ENCODE data around the gene PSMD3. TPM values are rescaled to one million over a fixed set of nuclear protein-coding genes. Genes with fewer than 3 reads are reported as not detected.

The PSMD3 gene
- total RNA-seq, 2 donors from 2014 or later = 152 to 164 TPM

DNA sequence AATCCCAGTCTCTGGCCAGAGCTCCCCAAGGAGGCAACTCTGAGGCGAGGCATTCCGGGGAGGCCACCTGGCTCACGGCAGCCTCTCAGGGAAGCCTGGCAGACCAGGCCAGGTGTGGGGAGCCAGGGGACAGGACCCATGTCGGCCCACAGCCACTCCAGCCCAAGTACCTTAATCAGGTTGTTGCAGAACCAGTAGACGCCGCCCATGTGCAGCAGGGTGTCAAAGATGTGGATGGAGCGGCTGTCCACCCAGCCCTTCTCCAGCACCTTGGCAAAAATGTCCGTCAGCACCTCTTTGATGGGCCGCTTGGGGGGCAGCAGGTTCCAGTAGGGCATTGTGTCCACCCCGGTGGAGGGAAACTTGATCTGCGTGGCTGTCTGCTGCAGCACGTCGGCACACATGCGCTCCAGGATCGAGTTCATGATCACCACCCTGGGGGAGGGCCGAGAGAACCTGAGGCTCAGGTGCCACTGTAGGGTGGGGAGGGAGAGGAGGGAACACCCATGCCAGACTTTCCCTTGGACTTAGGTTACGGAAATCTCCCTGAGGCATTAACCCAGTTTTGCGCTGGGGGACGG is 42.4 kb downstream of the PSMD3 start:
- peaks cover 57% of the 10 kb centered on the region for H3K36me3 Mint-ChIP-seq (ENCODE audit: low read depth)
- H3K27me3 Mint-ChIP-seq (ENCODE audit: insufficient read depth) = no peaks in the 10 kb centered on the region
- no peaks in the 10 kb centered on the region for H3K9me3 Mint-ChIP-seq
- H3K4me1 Mint-ChIP-seq = peaks cover 11% of the 10 kb centered on the region
- H3K27ac ChIP-seq (ENCODE audit: low read depth, low read length) = no peak overlapping the region
- H3K36me3 ChIP-seq (ENCODE audit: control insufficient read depth, insufficient read depth, low read length) = peaks cover 34% of the 10 kb centered on the region
- 91 to 93% methylated on average over 9 to 19 of the region's 19 CpGs for WGBS, 2 experiments (ENCODE audit: insufficient coverage in 1 of 2, insufficient read length in 1 of 2)
- H3K27me3 ChIP-seq (ENCODE audit: control insufficient read depth, insufficient read depth, low read length, poor library complexity, severe bottlenecking) = no peaks in the 10 kb centered on the region
- DNase-seq = peak; percentile 30
- H3K9me3 ChIP-seq (ENCODE audit: control insufficient read depth, low read length) = no peaks in the 10 kb centered on the region
- H3K27ac Mint-ChIP-seq = no peak overlapping the region
- no peak overlapping the region for H3K4me3 ChIP-seq (ENCODE audit: low read length)
- no peaks in the 10 kb centered on the region for H3K4me1 ChIP-seq (ENCODE audit: control insufficient read depth, insufficient read depth, low read length)
- H3K9ac ChIP-seq (ENCODE audit: extremely low read depth, low read length, poor library complexity, severe bottlenecking) = no peak overlapping the region
- TF ChIP-seq, protein P1, sequence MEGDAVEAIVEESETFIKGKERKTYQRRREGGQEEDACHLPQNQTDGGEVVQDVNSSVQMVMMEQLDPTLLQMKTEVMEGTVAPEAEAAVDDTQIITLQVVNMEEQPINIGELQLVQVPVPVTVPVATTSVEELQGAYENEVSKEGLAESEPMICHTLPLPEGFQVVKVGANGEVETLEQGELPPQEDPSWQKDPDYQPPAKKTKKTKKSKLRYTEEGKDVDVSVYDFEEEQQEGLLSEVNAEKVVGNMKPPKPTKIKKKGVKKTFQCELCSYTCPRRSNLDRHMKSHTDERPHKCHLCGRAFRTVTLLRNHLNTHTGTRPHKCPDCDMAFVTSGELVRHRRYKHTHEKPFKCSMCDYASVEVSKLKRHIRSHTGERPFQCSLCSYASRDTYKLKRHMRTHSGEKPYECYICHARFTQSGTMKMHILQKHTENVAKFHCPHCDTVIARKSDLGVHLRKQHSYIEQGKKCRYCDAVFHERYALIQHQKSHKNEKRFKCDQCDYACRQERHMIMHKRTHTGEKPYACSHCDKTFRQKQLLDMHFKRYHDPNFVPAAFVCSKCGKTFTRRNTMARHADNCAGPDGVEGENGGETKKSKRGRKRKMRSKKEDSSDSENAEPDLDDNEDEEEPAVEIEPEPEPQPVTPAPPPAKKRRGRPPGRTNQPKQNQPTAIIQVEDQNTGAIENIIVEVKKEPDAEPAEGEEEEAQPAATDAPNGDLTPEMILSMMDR (conservative IDR thresholded peaks at IDR 0.05) = no peak
- no peak overlapping the region for H3K4me3 Mint-ChIP-seq

DNA sequence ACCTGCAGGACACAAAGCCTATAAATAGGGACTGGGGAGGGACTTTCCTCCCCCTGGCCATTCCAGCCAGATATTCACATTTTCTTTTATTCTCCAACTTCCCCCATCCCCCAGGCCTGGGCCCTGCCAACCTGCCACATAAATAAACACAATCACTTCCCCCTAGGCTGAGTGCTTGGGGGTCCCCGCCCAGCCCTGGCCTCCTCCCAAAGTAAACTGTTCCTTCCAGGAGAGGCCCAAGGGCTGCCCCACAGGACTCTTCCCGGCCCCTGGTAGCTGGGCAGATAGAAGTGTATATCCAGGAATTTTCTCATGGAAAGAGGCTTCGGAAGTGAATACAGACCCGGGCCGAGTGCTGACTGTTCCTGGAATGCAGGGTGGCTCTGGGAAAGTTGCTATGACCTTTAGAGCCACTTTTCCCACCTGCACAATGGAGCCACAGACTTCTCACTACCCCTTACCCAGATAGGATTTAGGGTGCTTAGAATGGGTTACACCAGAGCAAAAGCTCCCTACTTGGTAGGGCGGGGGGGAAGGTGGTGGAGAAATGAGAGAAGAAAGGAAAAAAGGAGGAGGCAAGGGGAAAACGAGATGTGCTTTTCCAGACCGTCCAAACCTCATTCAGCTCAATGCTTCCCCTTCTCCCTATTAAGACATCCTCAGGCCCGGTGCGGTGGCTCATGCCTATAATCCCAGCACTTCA is 43.1 kb downstream of the PSMD3 start:
- Mint-ChIP-seq H3K36me3 (ENCODE audit: low read depth) (peaks cover 63% of the 10 kb centered on the region), H3K4me3 (no peak overlapping the region), H3K27me3 (ENCODE audit: insufficient read depth) (no peaks in the 10 kb centered on the region), H3K27ac (no peak overlapping the region), H3K9me3 (no peaks in the 10 kb centered on the region), H3K4me1 (peaks cover 5% of the 10 kb centered on the region)
- Histone ChIP-seq H3K4me1 (ENCODE audit: control insufficient read depth, insufficient read depth, low read length) (no peaks in the 10 kb centered on the region), H3K9me3 (ENCODE audit: control insufficient read depth, low read length) (no peaks in the 10 kb centered on the region), H3K27me3 (ENCODE audit: control insufficient read depth, insufficient read depth, low read length, poor library complexity, severe bottlenecking) (no peaks in the 10 kb centered on the region), H3K4me3 (ENCODE audit: low read length) (no peak overlapping the region), H3K9ac (ENCODE audit: extremely low read depth, low read length, poor library complexity, severe bottlenecking) (no peak overlapping the region), H3K27ac (ENCODE audit: low read depth, low read length) (no peak overlapping the region), H3K36me3 (ENCODE audit: control insufficient read depth, insufficient read depth, low read length) (peaks cover 38% of the 10 kb centered on the region)
- peak; percentile 43 for DNase-seq
- TF ChIP-seq, protein P1 (conservative IDR thresholded peaks at IDR 0.05) = no peak
- 92 to 98% methylated on average over 7 to 9 of the region's 10 CpGs for WGBS, 2 experiments (ENCODE audit: insufficient coverage in 1 of 2, insufficient read length in 1 of 2)

DNA sequence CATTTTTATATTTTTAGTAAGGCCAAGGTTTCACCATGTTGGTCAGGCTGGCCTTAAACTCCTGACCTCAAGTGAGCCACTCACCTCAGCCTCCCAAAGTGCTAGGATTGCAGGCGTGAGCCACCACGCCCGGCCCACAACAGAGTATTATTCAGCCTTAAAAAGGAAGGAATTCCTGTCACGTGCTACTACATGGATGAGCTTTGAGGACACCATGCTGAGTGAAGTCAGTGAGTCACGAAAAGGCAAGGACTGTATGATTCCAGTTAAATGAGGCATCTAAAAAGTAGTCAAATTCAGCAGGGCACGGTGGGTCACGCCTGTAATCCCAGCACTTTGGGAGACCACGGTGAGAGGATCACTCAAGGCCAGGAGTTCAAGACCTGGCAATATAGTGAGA is 44.3 kb downstream of the PSMD3 start:
- peaks cover 42% of the 10 kb centered on the region for H3K36me3 ChIP-seq (ENCODE audit: control insufficient read depth, insufficient read depth, low read length)
- TF ChIP-seq, protein P1 (conservative IDR thresholded peaks at IDR 0.05) = no peak
- DNase-seq = no peak
- Mint-ChIP-seq H3K4me1 (no peaks in the 10 kb centered on the region), H3K27me3 (ENCODE audit: insufficient read depth) (no peaks in the 10 kb centered on the region), H3K36me3 (ENCODE audit: low read depth) (peaks cover 66% of the 10 kb centered on the region), H3K4me3 (no peak overlapping the region), H3K27ac (no peak overlapping the region), H3K9me3 (no peaks in the 10 kb centered on the region)
- H3K9me3 ChIP-seq (ENCODE audit: control insufficient read depth, low read length) = no peaks in the 10 kb centered on the region
- no peak overlapping the region for H3K9ac ChIP-seq (ENCODE audit: extremely low read depth, low read length, poor library complexity, severe bottlenecking)
- H3K4me3 ChIP-seq (ENCODE audit: low read length) = no peak overlapping the region
- 94 to 95% methylated on average over 8 of the region's 8 CpGs for WGBS, 2 experiments (ENCODE audit: insufficient coverage in 1 of 2, insufficient read length in 1 of 2)
- H3K27me3 ChIP-seq (ENCODE audit: control insufficient read depth, insufficient read depth, low read length, poor library complexity, severe bottlenecking) = no peaks in the 10 kb centered on the region
- H3K4me1 ChIP-seq (ENCODE audit: control insufficient read depth, insufficient read depth, low read length) = no peaks in the 10 kb centered on the region
- H3K27ac ChIP-seq (ENCODE audit: low read depth, low read length) = no peak overlapping the region
